DMS 273 (cell line): ENCODE results near the gene MALL.
"Not testable (repeated sequence)": the region's sequence is repeated elsewhere in the genome, so short reads cannot be mapped to it uniquely, and the experiment has no call there.

Source experiments
- DNase-seq: peaks from one replicate; lab custom pipeline; 2025; ENCODE audit not compliant: unreplicated experiment; lab: John Stamatoyannopoulos, UW

MALL gene

GRCh38 chr2:110099471-110100225 is 16.0 kb downstream of the MALL start:
- no peak for DNase-seq

DNA sequence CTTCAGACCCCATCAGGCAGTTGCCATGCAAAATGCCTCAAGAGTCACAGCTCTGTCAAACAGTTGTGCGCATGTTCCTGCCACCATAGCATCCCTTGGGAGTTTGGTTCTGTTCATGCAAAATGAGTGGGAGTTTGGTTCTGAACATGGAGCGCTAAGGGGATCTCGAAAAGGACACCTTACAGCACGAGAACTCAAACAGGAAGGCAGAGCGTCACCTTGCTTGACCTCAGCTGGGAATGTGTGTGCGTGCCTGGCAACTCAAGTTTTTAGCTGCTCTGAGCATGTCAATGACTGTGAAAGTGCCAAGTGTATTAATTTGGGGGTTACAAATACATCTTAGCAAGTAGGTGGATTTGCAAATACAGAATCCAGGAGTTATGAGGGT is 16.6 kb downstream of the MALL start:
- no peak for DNase-seq

DNA sequence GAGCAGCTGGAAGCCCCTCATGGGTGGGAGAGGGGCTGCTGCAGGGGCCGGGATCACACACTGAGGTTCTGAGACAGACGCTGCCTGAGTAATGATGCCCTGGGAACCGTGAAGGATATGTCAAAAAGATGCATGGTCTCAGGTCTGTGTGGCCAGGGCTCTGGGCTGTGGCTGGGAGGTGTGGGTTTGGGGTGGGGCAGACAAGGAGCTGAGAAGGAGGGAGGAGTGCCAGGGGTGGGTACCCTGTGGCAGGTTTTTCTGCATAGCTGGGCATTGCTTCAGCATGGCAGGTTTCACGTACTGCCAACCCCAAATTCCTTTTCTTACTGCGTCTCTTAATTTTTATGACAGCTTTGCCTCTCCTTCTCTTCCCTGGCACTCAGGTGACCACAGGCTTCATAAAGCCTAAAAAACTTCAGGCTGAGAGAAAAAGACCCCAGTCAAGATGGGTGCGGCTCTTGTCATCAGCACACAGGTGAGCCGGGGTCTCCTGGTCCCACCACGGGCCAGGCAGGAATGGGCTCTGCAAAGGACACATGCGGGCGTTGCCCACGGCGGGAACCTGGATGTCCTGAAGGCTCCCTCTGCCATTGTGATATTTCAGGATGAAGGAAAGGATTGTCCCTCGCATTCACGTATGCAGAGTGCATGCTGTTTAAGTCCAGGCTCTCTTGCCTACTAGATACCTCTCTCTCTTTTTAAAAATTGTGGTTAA is 18.0 kb downstream of the MALL start:
- DNase-seq = no peak

DNA sequence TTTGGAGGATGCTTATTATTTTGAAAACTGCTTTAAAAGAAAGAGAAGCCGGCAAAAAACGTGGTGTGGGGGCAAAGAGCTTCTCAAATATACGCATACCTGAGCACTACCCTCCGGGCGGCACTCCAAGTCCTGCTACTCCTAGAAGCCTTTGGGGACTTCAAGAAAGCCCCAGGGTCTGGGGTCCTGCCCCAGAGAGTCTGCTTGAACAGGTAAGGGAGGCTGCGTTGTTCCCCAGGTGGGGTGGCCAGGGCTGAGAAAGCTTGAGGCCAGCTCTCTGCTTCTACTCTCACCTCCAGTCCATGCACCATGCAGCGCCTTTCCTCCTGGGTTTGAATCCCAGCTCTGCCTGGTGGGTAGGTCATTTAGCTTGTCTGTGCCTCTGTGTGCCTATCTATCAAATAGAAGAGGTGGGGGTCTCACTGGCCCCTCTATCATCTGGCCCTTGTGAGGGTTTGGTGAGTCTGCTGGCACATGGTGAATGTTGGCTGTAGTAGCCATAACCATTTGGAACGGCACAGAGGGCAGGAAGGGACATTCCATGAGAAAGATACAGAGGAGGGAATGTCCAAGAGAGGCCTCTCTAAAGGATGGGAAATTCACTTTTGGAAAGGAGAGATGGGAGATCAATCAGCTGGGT is 19.5 kb downstream of the MALL start:
- DNase-seq = no peak

DNA sequence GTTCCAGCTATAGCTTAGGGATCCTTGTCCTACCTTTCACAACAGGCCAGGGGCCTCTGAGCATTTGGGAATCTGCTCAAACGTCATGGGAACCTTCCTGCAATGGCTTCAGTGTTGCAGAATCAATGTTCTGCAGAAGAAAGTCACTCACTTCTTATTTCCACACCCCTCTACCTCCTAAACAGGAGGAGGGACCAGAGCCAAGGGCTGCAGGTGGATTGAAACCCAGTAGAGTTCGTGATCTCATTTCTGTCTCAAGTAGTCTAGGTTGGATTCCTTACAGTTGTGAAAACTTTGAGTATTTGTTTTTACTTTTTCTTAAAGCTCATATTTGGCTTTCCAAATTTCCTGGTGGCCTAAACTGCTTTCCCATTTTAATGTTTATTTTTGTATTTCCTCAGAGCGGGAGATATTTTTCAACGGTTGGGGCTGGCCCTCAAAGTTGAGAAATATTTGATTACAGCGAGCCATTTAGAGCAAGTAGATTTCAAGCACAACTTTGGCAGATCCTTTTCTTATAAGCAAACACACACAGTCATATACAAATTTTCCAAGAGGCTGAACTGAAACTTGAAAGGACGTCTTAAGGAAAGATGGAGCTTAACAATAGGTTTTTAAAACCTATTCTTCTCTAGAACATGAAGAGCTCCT is 20.6 kb downstream of the MALL start:
- DNase-seq = not testable (repeated sequence)

GRCh38 chr2:110093924-110094323 is 21.7 kb downstream of the MALL start:
- not testable (repeated sequence) for DNase-seq

GRCh38 chr2:110090164-110090563 is 25.5 kb downstream of the MALL start:
- DNase-seq = not testable (repeated sequence)

GRCh38 chr2:110083757-110084156 is 31.9 kb downstream of the MALL start:
- not testable (repeated sequence) for DNase-seq

DNA sequence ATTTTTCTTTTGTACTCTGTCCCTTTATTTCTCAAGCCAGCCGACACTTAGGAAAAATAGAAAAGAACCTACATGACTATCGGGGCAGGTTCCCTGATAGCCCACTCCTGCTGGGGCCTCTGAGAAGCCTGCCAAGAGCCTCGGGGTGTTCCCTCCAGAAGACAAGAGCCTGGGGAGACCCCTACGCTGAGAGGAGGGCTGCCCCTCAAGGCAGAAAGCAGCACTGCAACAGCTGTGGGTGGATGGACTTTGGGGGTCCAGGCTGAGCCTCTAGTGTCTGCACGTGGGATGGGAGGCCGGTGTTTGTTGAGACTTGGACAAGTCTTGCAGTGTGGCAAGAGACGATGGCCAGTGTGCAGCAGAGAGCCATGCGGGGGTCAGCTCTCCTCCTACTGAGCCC is 32.5 kb downstream of the MALL start:
- DNase-seq = not testable (repeated sequence)

DNA sequence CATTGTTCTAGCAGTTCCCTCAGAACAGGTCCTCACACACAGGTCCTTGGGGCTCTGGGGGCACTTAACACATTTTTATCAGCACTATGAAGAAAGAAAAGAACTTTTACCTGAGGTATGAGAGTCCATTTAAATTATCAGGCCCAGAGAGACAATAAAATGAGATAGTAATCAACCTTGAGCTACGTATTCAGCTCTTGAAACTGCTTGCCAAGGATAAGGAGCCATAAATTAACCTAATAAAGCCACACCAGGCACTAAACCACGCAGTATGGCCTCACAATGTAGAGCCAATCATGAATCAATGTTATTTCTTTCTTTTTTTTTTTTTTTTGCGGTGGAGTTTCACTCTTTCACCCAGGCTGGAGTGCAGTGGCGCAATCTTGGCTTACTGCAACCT is 37.5 kb downstream of the MALL start:
- DNase-seq = not testable (repeated sequence)

DNA sequence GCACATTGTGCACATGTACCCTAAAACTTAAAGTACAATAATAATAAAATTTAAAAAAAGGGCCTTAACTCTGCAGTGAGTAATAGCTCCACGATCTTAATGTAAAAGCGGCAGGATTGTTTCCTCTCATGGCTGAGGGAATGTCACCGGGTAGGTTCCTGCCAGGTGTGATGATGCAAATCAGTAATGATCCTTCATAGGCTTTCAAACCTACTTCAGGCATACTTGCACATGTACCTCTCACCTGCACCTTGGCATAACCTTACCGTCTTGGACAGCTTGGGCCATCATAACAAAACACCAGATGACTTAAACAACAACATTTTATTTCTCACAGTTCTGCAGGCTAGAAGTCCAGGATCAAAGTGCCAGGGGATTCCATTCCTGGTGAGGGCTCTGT is 39.7 kb downstream of the MALL start:
- DNase-seq = not testable (repeated sequence)

- not testable (repeated sequence) for DNase-seq
Measured at GRCh38 chr2:110069869-110070268, 45.8 kb downstream of the MALL start.

DNA sequence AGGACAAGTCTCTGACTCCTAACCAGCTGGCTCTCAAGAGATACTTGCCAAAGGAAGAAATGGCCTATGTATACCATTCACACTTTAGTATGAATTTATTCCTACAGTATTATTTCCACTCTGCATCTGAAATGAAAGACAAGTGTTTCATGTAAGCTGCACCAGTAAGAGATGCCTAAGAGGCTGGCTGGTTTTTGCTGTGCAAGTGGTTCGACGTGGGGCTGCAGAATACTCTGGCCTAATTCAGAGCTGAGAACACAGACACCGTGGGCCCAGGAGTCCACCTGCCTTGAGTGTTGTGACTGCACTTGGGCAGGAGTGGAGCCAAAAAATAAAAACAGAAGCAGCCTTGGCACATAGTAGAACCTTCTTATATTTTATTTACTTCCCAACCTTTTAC is 47.5 kb downstream of the MALL start:
- not testable (repeated sequence) for DNase-seq

DNA sequence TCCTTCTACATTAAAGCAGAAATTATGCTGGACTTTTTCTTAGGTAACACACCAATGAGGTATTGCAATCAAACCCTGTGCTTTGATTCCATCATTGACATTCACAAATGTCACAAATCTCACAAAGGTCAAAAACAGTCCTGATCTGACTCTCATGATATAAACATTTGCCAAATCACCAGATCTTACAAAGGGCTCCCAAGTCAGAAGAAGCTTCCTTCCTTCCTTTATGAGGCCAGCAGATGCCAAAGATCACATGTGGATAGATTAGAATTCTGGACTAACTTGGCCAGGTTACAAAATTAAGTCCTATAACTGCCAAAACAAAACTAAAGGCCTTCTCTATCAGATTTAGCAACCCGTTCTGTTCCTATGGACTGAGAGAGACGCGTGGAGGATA is 53.3 kb downstream of the MALL start:
- not testable (repeated sequence) for DNase-seq

DNA sequence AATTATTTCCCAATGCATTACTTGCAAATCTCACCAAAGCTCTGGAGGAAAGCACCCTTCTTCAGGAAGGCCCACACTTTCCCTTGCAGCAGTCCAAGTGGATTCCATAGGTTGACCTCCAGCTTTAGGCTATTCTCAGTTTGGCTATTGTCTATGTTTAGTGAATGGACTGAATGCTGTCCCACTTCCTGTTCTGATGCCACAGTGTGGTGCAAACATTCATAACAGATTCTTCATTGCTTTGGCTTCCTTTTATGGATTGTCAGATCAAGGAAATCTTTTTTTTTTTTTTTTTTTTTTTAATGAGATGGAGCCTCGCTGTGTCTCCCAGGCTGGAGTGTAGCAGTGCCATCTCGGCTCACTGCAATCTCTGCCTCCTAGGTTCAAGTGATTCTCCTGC is 55.1 kb downstream of the MALL start:
- DNase-seq = not testable (repeated sequence)

DNA sequence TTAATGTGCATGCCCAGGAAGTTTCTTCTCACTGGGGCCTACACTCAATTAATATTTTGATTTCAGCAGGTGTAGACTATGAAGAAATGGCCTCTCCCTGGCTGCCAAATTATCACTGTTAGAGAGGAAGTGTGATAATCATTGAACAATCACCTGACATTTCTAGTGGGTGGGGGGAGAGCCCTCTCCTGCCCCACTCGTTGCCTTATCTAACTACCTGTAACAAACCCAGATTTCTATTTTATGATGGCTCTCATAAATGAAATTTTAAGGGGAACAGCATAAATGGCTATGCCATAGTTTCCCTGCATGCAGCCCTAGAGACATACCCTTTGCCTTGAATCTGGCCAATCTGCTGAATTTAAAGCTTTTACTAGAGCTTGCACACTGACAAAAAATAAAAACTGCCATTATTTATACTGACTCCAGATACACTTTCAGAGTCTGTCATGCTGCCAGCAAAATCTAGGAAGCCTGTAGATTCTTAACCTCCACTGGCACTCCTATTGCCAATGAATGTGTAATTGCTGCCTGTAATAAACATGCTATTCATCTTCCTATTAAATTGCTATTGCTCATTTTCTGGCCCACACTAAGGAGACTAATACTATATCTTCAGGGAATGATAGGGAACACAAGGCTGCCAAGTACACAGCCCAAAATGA is 55.8 kb downstream of the MALL start:
- DNase-seq = not testable (repeated sequence)

DNA sequence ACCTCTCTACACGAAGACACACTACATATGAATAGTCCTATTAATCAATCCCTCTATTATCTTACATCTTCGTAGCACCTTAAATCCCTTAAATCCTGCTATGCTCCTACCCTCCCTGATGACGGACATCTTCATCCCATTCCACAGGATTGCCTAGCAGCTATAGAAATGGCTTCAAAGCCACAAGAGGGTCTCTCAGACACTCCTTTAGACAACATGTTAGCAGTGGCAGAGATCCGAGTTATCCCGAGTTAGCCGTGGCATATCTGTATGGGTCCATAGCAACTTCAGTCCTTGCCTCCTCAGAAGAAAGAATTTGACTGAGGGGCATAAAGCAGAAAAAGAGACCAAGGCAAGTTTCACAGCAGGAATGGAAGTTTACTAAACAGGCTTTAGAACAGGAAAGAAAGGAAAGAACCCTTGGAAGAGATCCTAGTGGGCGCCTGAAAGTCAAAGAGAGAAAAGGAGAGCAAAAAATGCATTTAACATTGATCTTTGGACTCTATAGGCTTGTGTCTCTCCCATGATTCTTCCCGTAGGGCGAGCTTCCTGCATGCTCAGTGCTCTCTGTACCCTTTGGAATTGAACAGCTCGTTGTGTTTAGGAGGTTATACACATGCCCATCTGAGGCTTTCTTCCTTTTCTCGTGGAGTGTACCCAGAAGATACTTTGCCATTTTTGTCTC is 56.5 kb downstream of the MALL start:
- DNase-seq = not testable (repeated sequence)

DNA sequence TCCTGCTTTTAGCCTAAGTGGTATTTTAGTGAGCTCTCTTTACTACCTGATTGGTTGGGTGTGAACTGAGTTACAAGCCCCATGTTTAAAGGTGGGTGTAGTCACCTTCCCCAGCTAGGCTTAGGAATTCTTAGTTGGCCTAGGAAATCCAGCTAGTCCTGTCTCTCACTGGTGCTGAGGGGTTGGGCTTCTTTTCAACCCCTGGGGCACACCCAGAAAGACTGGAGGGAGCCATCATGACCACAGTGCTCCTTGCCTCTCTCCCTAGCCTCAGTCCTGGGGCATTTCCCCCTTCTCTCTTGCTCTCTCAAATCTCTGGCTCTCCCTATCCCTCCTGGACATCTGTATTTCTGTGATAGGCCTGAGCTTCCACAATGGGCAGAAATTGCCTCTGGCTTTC is 57.6 kb downstream of the MALL start:
- DNase-seq = not testable (repeated sequence)

GRCh38 chr2:110055819-110056408 is 59.7 kb downstream of the MALL start:
- not testable (repeated sequence) for DNase-seq
